AG09309 (cell line): ENCODE data around the gene AJAP1.

ENCODE experiments used
- DNase-seq: peaks from one replicate; pipeline ENCODE4 v3.0.0-alpha.2; 2010; ENCODE audit warnings: low read depth
- H3K4me3 ChIP-seq: 2 replicates; pipeline ENCODE4 v1.5.1; 2011; ENCODE audit warnings: mild to moderate bottlenecking, low read depth, low read length, moderate library complexity; ENCODE audit not compliant: control insufficient read depth
- CTCF ChIP-seq: IDR thresholded peaks from 2 replicates; pipeline ENCODE4 v1.5.1; 2011; ENCODE audit warnings: mild to moderate bottlenecking, low read depth, low read length, inconsistent platforms; ENCODE audit not compliant: insufficient read depth, control insufficient read depth; ENCODE audit errors: missing control alignments

AJAP1 gene

GRCh38 chr1:4786055-4786454 is 131.6 kb downstream of the AJAP1 start:
- TF ChIP-seq CTCF: no peak
- no peak for DNase-seq
- no peak overlapping the region for H3K4me3 ChIP-seq

GRCh38 chr1:4787551-4787950 is 133.1 kb downstream of the AJAP1 start:
- H3K4me3 ChIP-seq: no peak overlapping the region
- TF ChIP-seq CTCF: no peak
- no peak for DNase-seq

GRCh38 chr1:4792565-4792964 is 138.2 kb downstream of the AJAP1 start:
- no peak overlapping the region for H3K4me3 ChIP-seq
- TF ChIP-seq CTCF: no peak
- no peak for DNase-seq

- TF ChIP-seq CTCF: no peak
- H3K4me3 ChIP-seq: no peak overlapping the region
- DNase-seq: no peak
These were observed 139.8 kb downstream of the AJAP1 start for GRCh38 chr1:4794020-4794780.

GRCh38 chr1:4796161-4797015 is 142.0 kb downstream of the AJAP1 start:
- no peak for TF ChIP-seq CTCF
- DNase-seq: no peak
- H3K4me3 ChIP-seq: no peak overlapping the region

- no peak overlapping the region for H3K4me3 ChIP-seq
- no peak for DNase-seq
- no peak for TF ChIP-seq CTCF
These were observed 142.6 kb downstream of the AJAP1 start for GRCh38 chr1:4797016-4797410.
